NCI-H748 (cell line): ENCODE measurements around the gene ZFYVE21.

Experiments used
- DNase-seq: peaks from one replicate; lab custom pipeline; 2025; ENCODE audit not compliant: unreplicated experiment; lab: John Stamatoyannopoulos, UW

The ZFYVE21 gene

GRCh38 chr14:103704708-103705107 is 10.9 kb upstream of the ZFYVE21 start:
- no peak for DNase-seq

GRCh38 chr14:103705118-103705503 is 10.5 kb upstream of the ZFYVE21 start:
- no peak for DNase-seq

GRCh38 chr14:103705504-103706284 is 9.9 kb upstream of the ZFYVE21 start:
- no peak for DNase-seq

- DNase-seq: no peak
Measured at GRCh38 chr14:103706551-103707328, 8.9 kb upstream of the ZFYVE21 start.

GRCh38 chr14:103707329-103708263 is 8.0 kb upstream of the ZFYVE21 start:
- no peak for DNase-seq

GRCh38 chr14:103708750-103709187 is 6.8 kb upstream of the ZFYVE21 start:
- no peak for DNase-seq

GRCh38 chr14:103709814-103710213 is 5.8 kb upstream of the ZFYVE21 start:
- no peak for DNase-seq

GRCh38 chr14:103710771-103711377 is 4.7 kb upstream of the ZFYVE21 start:
- DNase-seq: peak; percentile 75

- DNase-seq: peak; percentile 38
Measured at GRCh38 chr14:103711516-103712431, 3.8 kb upstream of the ZFYVE21 start.

- no peak for DNase-seq
Measured at GRCh38 chr14:103712633-103713247, 2.9 kb upstream of the ZFYVE21 start.

GRCh38 chr14:103713304-103714062 is 2.1 kb upstream of the ZFYVE21 start:
- no peak for DNase-seq

- no peak for DNase-seq
Measured at GRCh38 chr14:103714063-103714724, 1.4 kb upstream of the ZFYVE21 start.

GRCh38 chr14:103716091-103716801 is 636 bp downstream of the ZFYVE21 start:
- DNase-seq: peak; percentile 48

GRCh38 chr14:103716899-103717411 is 1.3 kb downstream of the ZFYVE21 start:
- no peak for DNase-seq

- no peak for DNase-seq
Measured at GRCh38 chr14:103718572-103718971, 3.0 kb downstream of the ZFYVE21 start.

- DNase-seq: no peak
Measured at GRCh38 chr14:103719751-103720150, 4.1 kb downstream of the ZFYVE21 start.
